Fibroblast of mammary gland (primary cell): Measurements from ENCODE around the gene MAN1B1.
A peak's percentile ranks its signal among the peaks of the same experiment; 100 is the strongest.

Experiments used
- DNase-seq: peaks from one replicate; pipeline ENCODE4 v3.0.0-alpha.2; 2010; ENCODE audit warnings: low read depth
- H3K4me3 ChIP-seq: 2 replicates; pipeline ENCODE4 v1.5.1; 2011; ENCODE audit warnings: low read depth, mild to moderate bottlenecking, low read length, moderate library complexity; ENCODE audit not compliant: control insufficient read depth
- TF ChIP-seq, protein P1 (sequence below): conservative IDR thresholded peaks from 2 replicates; pipeline ENCODE4 v1.5.1; 2011; ENCODE audit warnings: low read depth, low read length, inconsistent platforms; ENCODE audit not compliant: control insufficient read depth, insufficient read depth

MAN1B1 gene

DNA sequence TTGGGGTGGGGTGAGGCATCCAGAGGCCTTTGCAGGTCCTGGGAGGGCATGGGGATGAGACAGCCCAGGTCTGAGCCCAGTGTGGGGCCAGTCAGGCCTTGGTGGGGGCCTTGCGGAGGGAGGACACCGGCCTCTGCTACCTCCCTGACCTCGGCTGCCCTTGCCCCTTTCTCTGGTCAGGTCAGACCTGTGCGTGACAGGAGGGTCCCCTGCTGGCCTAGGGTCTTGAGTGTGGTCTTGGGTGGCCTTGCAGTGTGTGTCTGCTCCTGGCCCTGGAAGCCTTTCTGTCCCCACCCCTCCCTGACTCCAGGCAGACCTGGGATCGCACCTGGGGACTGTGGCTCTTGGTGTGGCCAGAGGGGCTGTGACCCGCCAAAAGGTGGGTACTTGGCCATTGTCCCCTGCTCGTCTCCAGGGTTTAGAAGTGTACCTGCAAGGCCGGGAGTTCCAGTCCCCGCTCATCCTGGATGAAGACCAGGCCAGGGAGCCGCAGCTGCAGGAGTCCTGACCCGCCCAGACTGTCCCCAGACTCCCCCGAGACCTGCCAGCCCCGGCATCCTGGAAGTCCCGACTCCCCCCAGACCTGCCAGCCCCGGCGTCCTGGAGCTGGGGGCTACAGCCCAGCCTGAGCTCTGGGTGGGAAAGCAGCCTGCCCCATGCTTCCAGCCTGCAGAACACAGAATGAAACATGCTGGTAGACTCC lies 4.4 kb upstream of the MAN1B1 start:
- no peak overlapping the region for H3K4me3 ChIP-seq
- no peak for DNase-seq
- TF ChIP-seq, protein P1, sequence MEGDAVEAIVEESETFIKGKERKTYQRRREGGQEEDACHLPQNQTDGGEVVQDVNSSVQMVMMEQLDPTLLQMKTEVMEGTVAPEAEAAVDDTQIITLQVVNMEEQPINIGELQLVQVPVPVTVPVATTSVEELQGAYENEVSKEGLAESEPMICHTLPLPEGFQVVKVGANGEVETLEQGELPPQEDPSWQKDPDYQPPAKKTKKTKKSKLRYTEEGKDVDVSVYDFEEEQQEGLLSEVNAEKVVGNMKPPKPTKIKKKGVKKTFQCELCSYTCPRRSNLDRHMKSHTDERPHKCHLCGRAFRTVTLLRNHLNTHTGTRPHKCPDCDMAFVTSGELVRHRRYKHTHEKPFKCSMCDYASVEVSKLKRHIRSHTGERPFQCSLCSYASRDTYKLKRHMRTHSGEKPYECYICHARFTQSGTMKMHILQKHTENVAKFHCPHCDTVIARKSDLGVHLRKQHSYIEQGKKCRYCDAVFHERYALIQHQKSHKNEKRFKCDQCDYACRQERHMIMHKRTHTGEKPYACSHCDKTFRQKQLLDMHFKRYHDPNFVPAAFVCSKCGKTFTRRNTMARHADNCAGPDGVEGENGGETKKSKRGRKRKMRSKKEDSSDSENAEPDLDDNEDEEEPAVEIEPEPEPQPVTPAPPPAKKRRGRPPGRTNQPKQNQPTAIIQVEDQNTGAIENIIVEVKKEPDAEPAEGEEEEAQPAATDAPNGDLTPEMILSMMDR, result no peak

DNA sequence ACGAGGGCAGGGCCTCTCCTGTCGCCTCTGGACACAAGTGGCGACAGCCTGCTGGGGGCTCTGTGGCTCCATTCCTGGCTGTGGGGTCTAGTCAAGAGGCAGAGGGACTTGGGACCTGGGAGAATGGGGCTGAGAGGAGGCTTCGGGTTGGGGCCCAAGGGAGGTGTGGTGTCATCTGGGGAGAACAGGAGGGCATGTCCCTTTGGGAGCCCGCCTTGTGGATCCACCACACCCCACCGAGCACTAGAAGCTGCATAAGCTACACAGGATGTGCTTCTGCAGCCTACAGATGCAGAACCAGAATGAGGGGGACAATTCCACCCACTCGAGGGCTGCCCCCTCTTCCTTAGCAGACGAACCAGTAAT lies 3.9 kb upstream of the MAN1B1 start:
- H3K4me3 ChIP-seq, result no peak overlapping the region
- TF ChIP-seq, protein P1, result no peak
- DNase-seq, result no peak

DNA sequence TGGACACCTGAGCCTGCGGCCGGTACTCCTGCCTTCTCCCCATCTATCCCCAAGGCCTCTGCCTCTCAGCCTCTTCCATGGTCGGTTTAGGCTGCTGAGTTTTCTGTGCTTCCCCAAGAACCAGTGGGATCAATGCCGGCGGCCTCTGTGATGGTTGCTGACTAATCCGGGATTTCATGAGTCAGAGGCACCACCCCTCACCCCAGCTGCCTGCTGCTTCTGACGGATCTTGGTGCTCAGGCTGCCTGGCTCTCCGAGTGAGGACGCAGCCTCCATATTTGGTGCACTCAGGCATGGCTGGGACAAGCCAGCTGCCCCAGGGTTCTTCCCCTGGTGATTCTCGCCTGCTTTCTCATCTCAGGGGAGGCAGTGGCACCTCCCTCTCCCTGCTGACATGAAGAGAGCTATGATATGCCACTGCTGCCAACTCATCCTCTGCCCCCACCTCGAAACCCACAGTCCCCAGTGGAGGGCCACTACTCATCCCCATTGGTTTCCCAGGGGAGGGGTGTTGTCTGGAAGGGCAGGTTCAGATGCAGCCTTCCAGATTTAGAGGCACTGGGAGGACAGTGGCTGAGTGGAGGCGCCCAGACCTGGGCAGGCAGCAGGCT lies 3.3 kb upstream of the MAN1B1 start:
- H3K4me3 ChIP-seq, result no peak overlapping the region
- peak; percentile 97 for DNase-seq

DNA sequence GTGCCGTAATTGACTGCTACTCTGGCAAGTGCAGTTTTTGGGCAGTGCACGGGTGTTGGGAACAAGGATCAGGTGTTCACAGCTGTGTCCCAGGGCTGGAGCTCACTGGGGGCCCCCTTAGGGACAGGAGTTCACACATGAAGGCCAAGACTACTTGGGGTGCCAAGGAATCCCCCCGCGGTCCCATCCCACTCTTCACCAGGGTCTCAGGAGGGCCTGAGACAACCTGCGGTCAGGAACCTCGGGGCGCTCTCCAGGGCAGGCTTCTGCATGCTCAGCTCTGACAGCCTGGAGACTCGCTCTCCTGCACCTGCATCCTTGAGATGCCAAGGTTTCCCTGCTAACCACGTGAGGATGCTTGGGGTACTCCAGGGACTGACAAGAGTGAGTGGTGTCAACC lies 2.3 kb upstream of the MAN1B1 start:
- H3K4me3 ChIP-seq, result no peak overlapping the region
- TF ChIP-seq, protein P1, result no peak
- DNase-seq, result no peak

More for the DNA sequence above, 3.3 kb upstream of the MAN1B1 start:
- TF ChIP-seq, protein P1, result no peak

DNA sequence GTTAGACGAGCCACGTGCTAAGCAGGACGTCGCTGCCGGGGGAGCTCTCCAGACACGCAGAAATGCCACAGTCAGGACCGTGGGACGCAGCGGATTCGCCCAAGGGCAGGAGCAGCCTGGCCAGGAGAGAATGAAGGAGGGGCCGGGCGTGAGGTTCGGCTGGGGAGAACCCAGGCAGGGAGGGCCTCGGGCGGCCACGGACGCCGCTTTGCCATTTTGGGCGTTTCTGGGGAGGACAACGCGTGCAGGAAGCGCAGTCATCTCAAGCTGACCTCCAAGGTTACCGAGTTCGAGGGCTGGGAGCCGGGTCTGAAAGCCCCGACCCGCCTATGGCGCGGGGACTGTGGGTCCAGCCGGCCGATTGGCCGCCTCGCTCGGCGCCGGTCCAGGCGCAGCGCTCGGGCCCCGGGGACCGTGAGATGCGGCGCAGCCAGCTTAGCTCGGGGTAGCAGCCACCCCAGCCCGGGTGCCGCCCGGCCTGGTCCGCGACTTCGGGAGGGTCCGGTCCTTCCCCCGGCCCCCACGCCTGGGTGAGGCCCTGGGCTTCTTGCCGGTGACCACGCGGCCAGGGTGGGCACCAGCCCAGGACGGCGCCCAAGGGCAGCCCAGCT lies 760 bp upstream of the MAN1B1 start:
- DNase-seq, result peak; percentile 47
- peak overlapping the region; percentile 74 for H3K4me3 ChIP-seq
- TF ChIP-seq, protein P1, result no peak

DNA sequence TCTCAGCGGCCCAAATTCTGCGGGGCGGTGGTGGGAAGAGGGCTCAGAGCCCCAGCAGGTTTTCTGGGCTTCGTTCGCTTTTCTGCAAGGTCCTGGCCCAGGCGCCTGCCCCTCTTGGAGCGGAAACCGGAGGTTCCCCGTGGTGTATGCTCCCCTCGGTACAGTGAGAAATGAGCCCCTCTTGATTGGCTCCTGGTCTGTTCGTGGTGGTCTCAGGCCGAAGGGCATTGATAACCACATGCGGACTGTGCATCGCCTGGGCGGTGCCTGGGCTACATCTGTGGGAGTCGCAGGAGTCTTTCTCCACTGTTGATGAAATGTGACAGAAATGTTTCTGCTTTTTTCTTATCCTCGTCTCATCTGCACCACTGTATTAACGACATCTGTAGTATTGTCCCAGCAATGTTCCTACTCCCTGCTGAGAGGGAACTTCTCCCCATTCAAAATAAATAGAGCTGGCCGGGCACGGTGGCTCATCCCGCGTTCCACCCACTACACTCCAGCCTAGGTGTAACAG lies 682 bp downstream of the MAN1B1 start:
- TF ChIP-seq, protein P1, result no peak
- no peak for DNase-seq

More for the DNA sequence above, 682 bp downstream of the MAN1B1 start:
- peak overlapping the region; percentile 74 for H3K4me3 ChIP-seq
